Breast epithelium (tissue), 3 donors: ENCODE measurements around the gene SLC25A33.

Experiments
- CTCF ChIP-seq, 3 donors: fragments of 450-650 bp; IDR thresholded peaks; one replicate each; pipeline ENCODE4 v1.5.1; 2016 to 2017; ENCODE audit warnings: antibody characterized with exemption in 3 of 3, mild to moderate bottlenecking in 3 of 3, moderate library complexity in 3 of 3
- POLR2A ChIP-seq: fragments of 450-650 bp; IDR thresholded peaks from one replicate; pipeline ENCODE4 v1.6.1; 2016; ENCODE audit warnings: antibody characterized with exemption, mild to moderate bottlenecking, moderate library complexity

DNA sequence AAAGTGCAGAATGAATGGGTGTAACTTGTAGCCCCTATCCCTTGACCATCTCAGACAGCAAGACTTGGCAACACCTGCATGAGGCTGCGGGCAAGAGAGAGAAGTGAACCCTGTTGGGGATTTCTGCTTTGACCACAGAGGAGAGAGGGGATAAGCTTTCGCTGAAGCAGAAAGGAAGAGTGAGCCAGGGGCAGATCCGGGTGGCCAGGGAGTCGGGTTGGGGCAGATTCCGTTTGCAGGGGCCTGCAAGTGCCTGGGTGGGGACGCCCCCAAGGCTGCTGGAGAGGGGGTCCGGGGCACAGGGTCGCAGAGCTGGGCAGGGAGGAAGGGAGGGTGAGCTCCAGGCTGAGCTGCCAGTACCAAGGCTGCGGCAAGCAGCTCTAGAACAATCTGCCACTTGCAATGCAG, 86.9 kb downstream of the SLC25A33 start:
- TF ChIP-seq CTCF (IDR thresholded peaks at IDR 0.05): no peak
- no peak for TF ChIP-seq POLR2A
